GM21423 (cell line): ENCODE measurements around the gene ZMYND12.

Experiments
- ATAC-seq: cut with Tn5 transposase; IDR thresholded peaks from one replicate; pipeline ENCODE4 v1.9.1; 2021; ENCODE audit warnings: mild to moderate bottlenecking, moderate library complexity; ENCODE audit not compliant: unreplicated experiment

The ZMYND12 gene

GRCh38 chr1:42449256-42449655 is 6.6 kb downstream of the ZMYND12 start:
- ATAC-seq, result no peak

GRCh38 chr1:42442662-42443061 is 13.2 kb downstream of the ZMYND12 start:
- ATAC-seq, result no peak

- no peak for ATAC-seq
Measured at GRCh38 chr1:42439940-42440339, 15.9 kb downstream of the ZMYND12 start.

- ATAC-seq, result no peak
Measured at GRCh38 chr1:42434340-42434739, 21.5 kb downstream of the ZMYND12 start.

- no peak for ATAC-seq
Measured at GRCh38 chr1:42433369-42433768, 22.5 kb downstream of the ZMYND12 start.

- no peak for ATAC-seq
Measured at GRCh38 chr1:42432714-42433113, 23.1 kb downstream of the ZMYND12 start.

GRCh38 chr1:42431514-42431913 is 24.3 kb downstream of the ZMYND12 start:
- ATAC-seq, result no peak

GRCh38 chr1:42430286-42431135 is 25.3 kb downstream of the ZMYND12 start:
- ATAC-seq, result no peak

GRCh38 chr1:42429603-42430002 is 26.2 kb downstream of the ZMYND12 start:
- ATAC-seq, result no peak

GRCh38 chr1:42427240-42427639 is 28.6 kb downstream of the ZMYND12 start:
- no peak for ATAC-seq

GRCh38 chr1:42424201-42424600 is 31.6 kb downstream of the ZMYND12 start:
- ATAC-seq, result no peak

GRCh38 chr1:42423681-42424080 is 32.1 kb downstream of the ZMYND12 start:
- no peak for ATAC-seq

- ATAC-seq, result no peak
Measured at GRCh38 chr1:42422737-42423136, 33.1 kb downstream of the ZMYND12 start.

GRCh38 chr1:42420911-42421585 is 34.8 kb downstream of the ZMYND12 start:
- no peak for ATAC-seq

GRCh38 chr1:42420121-42420520 is 35.7 kb downstream of the ZMYND12 start:
- ATAC-seq, result no peak

- ATAC-seq, result no peak
Measured at GRCh38 chr1:42419126-42419821, 36.5 kb downstream of the ZMYND12 start.

GRCh38 chr1:42418516-42418915 is 37.3 kb downstream of the ZMYND12 start:
- no peak for ATAC-seq

GRCh38 chr1:42417166-42417565 is 38.7 kb downstream of the ZMYND12 start:
- no peak for ATAC-seq

- no peak for ATAC-seq
Measured at GRCh38 chr1:42414551-42415496, 41.0 kb downstream of the ZMYND12 start.

- no peak for ATAC-seq
Measured at GRCh38 chr1:42403880-42404400, 51.9 kb downstream of the ZMYND12 start.
